ENCODE results near the gene VWA8.
"Not testable (repeated sequence)": the region's sequence is repeated elsewhere in the genome, so short reads cannot be mapped to it uniquely, and the experiment has no call there.

VWA8 gene

DNA sequence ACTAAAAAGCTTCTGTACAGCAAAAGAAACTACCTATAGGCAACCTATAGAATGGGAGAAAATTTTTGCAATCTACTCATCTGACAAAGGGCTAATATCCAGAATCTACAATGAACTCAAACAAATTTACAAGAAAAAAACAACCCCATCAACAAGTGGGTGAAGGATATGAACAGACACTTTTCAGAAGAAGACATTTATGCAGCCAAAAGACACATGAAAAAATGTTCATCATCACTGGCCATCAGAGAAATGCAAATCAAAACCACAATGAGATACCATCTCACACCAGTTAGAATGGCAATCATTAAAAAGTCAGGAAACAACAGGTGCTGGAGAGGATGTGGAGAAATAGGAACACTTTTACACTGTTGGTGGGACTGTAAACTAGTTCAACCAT, 324.3 kb downstream of the VWA8 start:
- not testable (repeated sequence) for H3K9ac ChIP-seq (ENCODE audit: low read depth, low read length); H3K27me3 ChIP-seq (ENCODE audit: control insufficient read depth, insufficient read depth, low read length); H3K4me1 ChIP-seq (ENCODE audit: control insufficient read depth, insufficient read depth, low read length); H3K36me3 ChIP-seq (ENCODE audit: control insufficient read depth, insufficient read depth, low read length); H3K4me3 ChIP-seq (ENCODE audit: low read depth, low read length); H3K9me3 ChIP-seq (ENCODE audit: control insufficient read depth, insufficient read depth, low read length); H3K27ac ChIP-seq (ENCODE audit: low read depth, low read length)

DNA sequence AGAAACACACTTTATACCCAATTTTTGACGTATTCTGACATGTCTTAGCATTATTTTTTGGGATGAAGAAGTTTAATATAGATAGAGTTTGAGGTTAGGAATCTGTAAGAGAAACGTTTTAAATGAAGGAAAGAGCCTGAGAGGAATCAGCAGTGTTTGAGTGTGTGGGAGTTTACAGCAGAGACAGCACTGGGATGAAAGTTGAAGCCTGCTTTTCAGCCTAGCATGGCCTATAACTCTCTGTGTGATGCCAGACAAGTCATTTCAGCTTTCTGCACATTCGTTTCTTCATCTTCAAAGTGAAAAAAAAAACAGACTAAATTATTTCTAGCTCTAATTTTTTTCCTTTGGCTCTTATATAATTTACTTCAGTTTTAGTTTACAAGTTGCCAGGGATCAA, 326.5 kb downstream of the VWA8 start:
- H3K27me3 ChIP-seq (ENCODE audit: control insufficient read depth, insufficient read depth, low read length), result no peaks in the 10 kb centered on the region
- no peaks in the 10 kb centered on the region for H3K36me3 ChIP-seq (ENCODE audit: control insufficient read depth, insufficient read depth, low read length)
- no peaks in the 10 kb centered on the region for H3K4me1 ChIP-seq (ENCODE audit: control insufficient read depth, insufficient read depth, low read length)
- H3K27ac ChIP-seq (ENCODE audit: low read depth, low read length), result no peak overlapping the region
- no peak overlapping the region for H3K4me3 ChIP-seq (ENCODE audit: low read depth, low read length)
- no peak overlapping the region for H3K9ac ChIP-seq (ENCODE audit: low read depth, low read length)
- H3K9me3 ChIP-seq (ENCODE audit: control insufficient read depth, insufficient read depth, low read length), result no peaks in the 10 kb centered on the region

- no peaks in the 10 kb centered on the region for H3K27me3 ChIP-seq (ENCODE audit: control insufficient read depth, insufficient read depth, low read length)
- no peaks in the 10 kb centered on the region for H3K36me3 ChIP-seq (ENCODE audit: control insufficient read depth, insufficient read depth, low read length)
- no peak overlapping the region for H3K9ac ChIP-seq (ENCODE audit: low read depth, low read length)
- H3K27ac ChIP-seq (ENCODE audit: low read depth, low read length), result no peak overlapping the region
- no peaks in the 10 kb centered on the region for H3K4me1 ChIP-seq (ENCODE audit: control insufficient read depth, insufficient read depth, low read length)
- H3K4me3 ChIP-seq (ENCODE audit: low read depth, low read length), result no peak overlapping the region
- H3K9me3 ChIP-seq (ENCODE audit: control insufficient read depth, insufficient read depth, low read length), result no peaks in the 10 kb centered on the region
These were observed 327.1 kb downstream of the VWA8 start for GRCh38 chr13:41633776-41634175.

GRCh38 chr13:41631296-41631965, 329.5 kb downstream of the VWA8 start:
- no peaks in the 10 kb centered on the region for H3K4me1 ChIP-seq (ENCODE audit: control insufficient read depth, insufficient read depth, low read length)
- no peak overlapping the region for H3K9ac ChIP-seq (ENCODE audit: low read depth, low read length)
- no peak overlapping the region for H3K27ac ChIP-seq (ENCODE audit: low read depth, low read length)
- no peaks in the 10 kb centered on the region for H3K36me3 ChIP-seq (ENCODE audit: control insufficient read depth, insufficient read depth, low read length)
- no peaks in the 10 kb centered on the region for H3K9me3 ChIP-seq (ENCODE audit: control insufficient read depth, insufficient read depth, low read length)
- no peaks in the 10 kb centered on the region for H3K27me3 ChIP-seq (ENCODE audit: control insufficient read depth, insufficient read depth, low read length)
- no peak overlapping the region for H3K4me3 ChIP-seq (ENCODE audit: low read depth, low read length)

DNA sequence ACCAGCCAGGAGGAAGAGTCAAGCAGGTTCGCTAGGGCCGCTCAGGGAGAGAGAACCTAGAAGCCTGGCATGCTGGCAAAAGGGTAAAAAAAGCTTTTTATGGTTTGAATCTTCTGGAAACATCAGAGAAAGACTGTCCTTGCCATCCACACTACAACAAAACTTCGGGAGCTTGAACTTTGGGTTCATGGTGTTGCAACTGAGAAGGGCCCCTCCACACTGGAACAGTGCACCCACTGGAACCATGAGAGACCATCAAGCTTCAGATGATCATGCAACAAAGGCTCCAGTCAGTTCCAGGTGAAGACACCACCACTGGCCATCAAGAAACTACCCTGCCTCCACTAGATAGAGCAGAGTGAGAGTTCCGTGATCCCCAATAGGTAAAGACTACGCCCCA, 333.5 kb downstream of the VWA8 start:
- Histone ChIP-seq H3K4me1 (ENCODE audit: control insufficient read depth, insufficient read depth, low read length) (no peaks in the 10 kb centered on the region), H3K4me3 (ENCODE audit: low read depth, low read length) (no peak overlapping the region), H3K27ac (ENCODE audit: low read depth, low read length) (no peak overlapping the region), H3K9ac (ENCODE audit: low read depth, low read length) (no peak overlapping the region), H3K9me3 (ENCODE audit: control insufficient read depth, insufficient read depth, low read length) (no peaks in the 10 kb centered on the region), H3K36me3 (ENCODE audit: control insufficient read depth, insufficient read depth, low read length) (no peaks in the 10 kb centered on the region), H3K27me3 (ENCODE audit: control insufficient read depth, insufficient read depth, low read length) (no peaks in the 10 kb centered on the region)

- Histone ChIP-seq H3K36me3 (ENCODE audit: control insufficient read depth, insufficient read depth, low read length) (no peaks in the 10 kb centered on the region), H3K4me3 (ENCODE audit: low read depth, low read length) (no peak overlapping the region), H3K4me1 (ENCODE audit: control insufficient read depth, insufficient read depth, low read length) (no peaks in the 10 kb centered on the region), H3K27ac (ENCODE audit: low read depth, low read length) (no peak overlapping the region), H3K9me3 (ENCODE audit: control insufficient read depth, insufficient read depth, low read length) (no peaks in the 10 kb centered on the region), H3K27me3 (ENCODE audit: control insufficient read depth, insufficient read depth, low read length) (no peaks in the 10 kb centered on the region), H3K9ac (ENCODE audit: low read depth, low read length) (no peak overlapping the region)
These were observed 336.9 kb downstream of the VWA8 start for GRCh38 chr13:41624041-41624440.

DNA sequence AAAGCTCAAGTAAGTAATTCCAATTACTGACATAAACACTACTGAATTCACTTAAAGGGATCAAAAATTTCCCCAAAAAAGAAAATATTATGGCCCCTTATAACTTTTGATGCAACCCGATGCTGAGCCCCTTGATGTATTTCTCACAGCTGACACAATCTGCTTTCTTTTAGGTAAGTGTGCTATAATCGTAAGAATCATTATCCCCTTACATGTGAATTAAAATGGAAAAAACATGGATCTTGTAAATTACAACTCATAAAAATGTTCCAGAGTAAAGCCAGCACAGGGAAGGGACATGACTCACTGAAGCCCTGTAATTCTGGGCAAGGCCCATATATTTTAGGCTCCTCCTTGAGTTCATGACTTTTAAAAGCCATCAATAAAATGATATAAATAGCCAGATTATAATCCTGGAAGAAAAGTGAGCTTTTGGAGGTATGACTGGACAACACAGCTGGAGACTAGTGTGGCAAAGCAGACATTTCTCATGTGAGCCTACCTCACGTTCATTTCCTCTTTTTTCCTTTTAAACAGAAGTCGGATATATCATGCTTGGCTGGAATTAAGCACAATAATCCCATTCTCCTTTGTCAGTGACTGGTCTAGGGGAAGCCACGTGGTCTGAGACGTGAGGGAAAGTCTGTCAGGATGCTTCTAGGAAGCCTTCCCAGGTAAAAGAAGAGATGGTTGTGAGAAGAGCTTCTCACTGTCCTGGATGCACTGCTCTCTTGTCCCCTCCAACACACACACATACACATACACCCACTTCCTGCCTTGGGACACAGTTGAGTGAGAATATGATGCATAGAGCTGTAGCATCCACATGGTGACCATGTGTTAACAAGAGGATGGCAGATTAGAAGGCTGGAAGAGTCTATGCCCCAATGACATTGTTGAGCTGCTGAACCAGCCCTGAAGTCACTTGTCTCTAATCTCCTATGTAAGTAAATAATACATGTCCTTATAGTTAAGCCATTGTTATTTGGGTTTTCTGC, 338.2 kb downstream of the VWA8 start:
- no peaks in the 10 kb centered on the region for H3K36me3 ChIP-seq (ENCODE audit: control insufficient read depth, insufficient read depth, low read length)
- no peak overlapping the region for H3K27ac ChIP-seq (ENCODE audit: low read depth, low read length)
- no peak overlapping the region for H3K4me3 ChIP-seq (ENCODE audit: low read depth, low read length)
- H3K9me3 ChIP-seq (ENCODE audit: control insufficient read depth, insufficient read depth, low read length), result no peaks in the 10 kb centered on the region
- no peaks in the 10 kb centered on the region for H3K4me1 ChIP-seq (ENCODE audit: control insufficient read depth, insufficient read depth, low read length)
- no peak overlapping the region for H3K9ac ChIP-seq (ENCODE audit: low read depth, low read length)
- no peaks in the 10 kb centered on the region for H3K27me3 ChIP-seq (ENCODE audit: control insufficient read depth, insufficient read depth, low read length)

- Histone ChIP-seq H3K4me1 (ENCODE audit: control insufficient read depth, insufficient read depth, low read length) (no peaks in the 10 kb centered on the region), H3K27ac (ENCODE audit: low read depth, low read length) (no peak overlapping the region), H3K36me3 (ENCODE audit: control insufficient read depth, insufficient read depth, low read length) (no peaks in the 10 kb centered on the region), H3K9ac (ENCODE audit: low read depth, low read length) (no peak overlapping the region), H3K4me3 (ENCODE audit: low read depth, low read length) (no peak overlapping the region), H3K27me3 (ENCODE audit: control insufficient read depth, insufficient read depth, low read length) (no peaks in the 10 kb centered on the region), H3K9me3 (ENCODE audit: control insufficient read depth, insufficient read depth, low read length) (no peaks in the 10 kb centered on the region)
These were observed 339.0 kb downstream of the VWA8 start for GRCh38 chr13:41621716-41622431.

DNA sequence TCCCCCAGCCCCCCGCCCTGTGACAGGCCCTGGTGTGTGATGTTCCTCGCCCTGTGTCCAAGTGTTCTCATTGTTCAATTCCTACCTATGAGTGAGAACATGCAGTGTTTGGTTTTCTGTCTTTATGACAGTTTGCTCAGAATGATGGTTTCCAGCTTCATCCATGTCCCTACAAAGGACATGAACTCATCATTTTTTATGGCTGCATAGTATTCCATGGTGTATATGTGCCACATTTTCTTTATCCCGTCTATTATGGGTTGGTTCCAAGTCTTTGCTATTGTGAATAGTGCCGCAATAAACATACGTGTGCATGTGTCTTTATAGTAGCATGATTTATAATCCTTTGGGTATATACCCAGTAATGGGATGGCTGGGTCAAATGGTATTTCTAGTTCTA, 343.3 kb downstream of the VWA8 start:
- not testable (repeated sequence) for H3K4me1 ChIP-seq (ENCODE audit: control insufficient read depth, insufficient read depth, low read length); H3K27ac ChIP-seq (ENCODE audit: low read depth, low read length); H3K9ac ChIP-seq (ENCODE audit: low read depth, low read length); H3K36me3 ChIP-seq (ENCODE audit: control insufficient read depth, insufficient read depth, low read length); H3K27me3 ChIP-seq (ENCODE audit: control insufficient read depth, insufficient read depth, low read length); H3K9me3 ChIP-seq (ENCODE audit: control insufficient read depth, insufficient read depth, low read length); H3K4me3 ChIP-seq (ENCODE audit: low read depth, low read length)

DNA sequence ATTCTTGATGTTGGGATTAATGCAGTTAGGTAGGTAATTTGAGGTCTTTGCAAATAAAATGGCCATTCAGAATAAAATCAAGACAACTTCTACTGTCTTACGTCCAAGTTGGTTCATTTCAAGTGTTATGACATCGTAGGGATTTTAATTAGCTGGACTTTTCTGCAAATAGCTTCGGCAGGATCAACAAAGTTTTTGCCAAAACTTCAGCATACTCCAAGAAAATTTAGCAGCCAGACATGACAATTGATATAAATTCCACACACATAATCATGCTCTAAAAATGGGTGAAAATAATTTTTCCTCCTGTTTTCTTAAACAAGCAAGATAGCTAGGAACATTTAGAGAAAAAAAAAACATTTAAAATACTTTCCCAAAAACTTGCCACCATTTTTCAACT, 344.8 kb downstream of the VWA8 start:
- no peaks in the 10 kb centered on the region for H3K27me3 ChIP-seq (ENCODE audit: control insufficient read depth, insufficient read depth, low read length)
- peaks cover 9% of the 10 kb centered on the region; the same call in 1 of the 2 replicates for H3K36me3 ChIP-seq (ENCODE audit: control insufficient read depth, insufficient read depth, low read length)
- no peak overlapping the region for H3K9ac ChIP-seq (ENCODE audit: low read depth, low read length)
- H3K4me3 ChIP-seq (ENCODE audit: low read depth, low read length), result no peak overlapping the region
- no peak overlapping the region for H3K27ac ChIP-seq (ENCODE audit: low read depth, low read length)
- H3K9me3 ChIP-seq (ENCODE audit: control insufficient read depth, insufficient read depth, low read length), result no peaks in the 10 kb centered on the region
- no peaks in the 10 kb centered on the region for H3K4me1 ChIP-seq (ENCODE audit: control insufficient read depth, insufficient read depth, low read length)

- Histone ChIP-seq H3K36me3 (ENCODE audit: control insufficient read depth, insufficient read depth, low read length) (peaks cover 12% of the 10 kb centered on the region; the same call in 1 of the 2 replicates), H3K4me3 (ENCODE audit: low read depth, low read length) (no peak overlapping the region), H3K4me1 (ENCODE audit: control insufficient read depth, insufficient read depth, low read length) (no peaks in the 10 kb centered on the region), H3K9ac (ENCODE audit: low read depth, low read length) (no peak overlapping the region), H3K27me3 (ENCODE audit: control insufficient read depth, insufficient read depth, low read length) (no peaks in the 10 kb centered on the region), H3K9me3 (ENCODE audit: control insufficient read depth, insufficient read depth, low read length) (no peaks in the 10 kb centered on the region), H3K27ac (ENCODE audit: low read depth, low read length) (no peak overlapping the region)
These were observed 345.4 kb downstream of the VWA8 start for GRCh38 chr13:41615528-41615855.

All from HUES48 (cell line).